CD14-positive monocyte (primary cell): ENCODE results near the gene ZNF774. TPM values are rescaled to one million over a fixed set of nuclear protein-coding genes. Genes with fewer than 3 reads are reported as not detected.

Source experiments
- DNase-seq, 3 donors: peaks; one replicate each; pipeline ENCODE4 v3.0.0-alpha.2; 2011 to 2022
- H2AFZ ChIP-seq: 2 replicates; pipeline ENCODE4 v1.6.0; 2012; ENCODE audit warnings: mild to moderate bottlenecking, low read depth, low read length, inconsistent platforms; ENCODE audit not compliant: insufficient read depth, poor library complexity, severe bottlenecking
- H3K27ac ChIP-seq, 2 donors: 1 replicate in 1 of 2; 2 replicates in 1 of 2; pipeline ENCODE4 v1.5.1; 2012 to 2013; ENCODE audit warnings: low read length in 2 of 2, control low read depth in 1 of 2, inconsistent platforms in 1 of 2, low read depth in 1 of 2, mild to moderate bottlenecking in 1 of 2
- H3K27me3 ChIP-seq, 2 donors: one replicate each; pipeline versions ENCODE4 v1.6.0 to v1.6.1; 2011 to 2013; ENCODE audit warnings: low read length in 2 of 2; ENCODE audit not compliant: control insufficient read depth in 2 of 2, insufficient read depth in 2 of 2
- H3K36me3 ChIP-seq, 2 donors: replicated peaks in 1 of 2; 1 replicate in 1 of 2; 2 replicates in 1 of 2; pipeline versions ENCODE4 v1.5.1 to v1.6.1; 2012 to 2013; ENCODE audit warnings: low read length in 2 of 2, control low read depth in 1 of 2, inconsistent platforms in 1 of 2, mild to moderate bottlenecking in 1 of 2; ENCODE audit not compliant: insufficient read depth in 2 of 2, control insufficient read depth in 1 of 2
- H3K4me1 ChIP-seq, 2 donors: 1 replicate in 1 of 2; 2 replicates in 1 of 2; pipeline versions ENCODE4 v1.5.1 to v1.6.1; 2012 to 2013; ENCODE audit warnings: low read length in 2 of 2, control low read depth in 1 of 2, inconsistent platforms in 1 of 2, mild to moderate bottlenecking in 1 of 2, moderate library complexity in 1 of 2; ENCODE audit not compliant: insufficient read depth in 2 of 2, control insufficient read depth in 1 of 2
- H3K4me2 ChIP-seq: replicated peaks from 2 replicates; pipeline ENCODE3; 2012; ENCODE audit warnings: low read length, moderate library complexity, mild to moderate bottlenecking; ENCODE audit not compliant: poor library complexity, severe bottlenecking; ENCODE audit errors: extremely low read depth
- H3K4me3 ChIP-seq, 3 experiments: fragments of 200-600 bp in 1 of 3; sonication (generic) in 1 of 3; replicated peaks in 1 of 3; 1 replicate in 2 of 3; 2 replicates in 1 of 3; pipeline ENCODE4 v1.5.1; 2011 to 2013; ENCODE audit warnings: low read length in 3 of 3, mild to moderate bottlenecking in 3 of 3, control low read depth in 2 of 3, low read depth in 2 of 3, inconsistent platforms in 1 of 3, moderate library complexity in 1 of 3
- H3K79me2 ChIP-seq: 2 replicates; pipeline ENCODE4 v1.6.0; 2012; ENCODE audit warnings: mild to moderate bottlenecking, control low read depth, inconsistent platforms, low read length, moderate library complexity; ENCODE audit not compliant: insufficient read depth
- H3K9ac ChIP-seq: 2 replicates; pipeline ENCODE4 v1.6.0; 2017; ENCODE audit warnings: low read length, mild to moderate bottlenecking; ENCODE audit not compliant: insufficient read depth, poor library complexity, severe bottlenecking
- H3K9me3 ChIP-seq, 2 donors: replicated peaks in 1 of 2; 1 replicate in 1 of 2; 2 replicates in 1 of 2; pipeline versions ENCODE4 v1.5.1 to v1.6.1; 2012 to 2013; ENCODE audit warnings: low read length in 2 of 2, control low read depth in 1 of 2; ENCODE audit not compliant: control insufficient read depth in 1 of 2, insufficient read depth in 1 of 2
- H4K20me1 ChIP-seq: 2 replicates; pipeline ENCODE4 v1.6.0; 2012; ENCODE audit warnings: mild to moderate bottlenecking, low read length, control low read depth, moderate library complexity; ENCODE audit not compliant: insufficient read depth
- H3K27ac Mint-ChIP-seq, 7 donors: one replicate each; pipeline ENCODE4 v1.8.0; 2020; ENCODE audit warnings: mild to moderate bottlenecking in 7 of 7, mixed read lengths in 7 of 7, moderate library complexity in 6 of 7, inconsistent platforms in 2 of 7
- H3K27me3 Mint-ChIP-seq, 3 donors: one replicate each; pipeline ENCODE4 v1.8.0; 2021 to 2022; ENCODE audit warnings: low read depth in 3 of 3, mild to moderate bottlenecking in 3 of 3, mixed read lengths in 3 of 3, moderate library complexity in 3 of 3, inconsistent platforms in 1 of 3
- H3K36me3 Mint-ChIP-seq, 2 donors: one replicate each; pipeline ENCODE4 v1.8.0; 2020; ENCODE audit warnings: mixed read lengths in 2 of 2, inconsistent platforms in 1 of 2, mild to moderate bottlenecking in 1 of 2
- H3K4me1 Mint-ChIP-seq: one replicate; pipeline ENCODE4 v1.8.0; 2020; ENCODE audit warnings: mild to moderate bottlenecking, mixed read lengths
- H3K4me3 Mint-ChIP-seq, 2 donors: one replicate each; pipeline ENCODE4 v1.8.0; 2020; ENCODE audit warnings: mild to moderate bottlenecking in 2 of 2, mixed read lengths in 2 of 2, moderate library complexity in 1 of 2
- H3K9me3 Mint-ChIP-seq, 7 donors: one replicate each; pipeline ENCODE4 v1.8.0; 2020 to 2022; ENCODE audit warnings: mixed read lengths in 7 of 7, mild to moderate bottlenecking in 6 of 7, moderate library complexity in 6 of 7, inconsistent platforms in 2 of 7
- WGBS: methylation state at CpG from one replicate; pipeline ENCODE4 v1.1.5; 2013; ENCODE audit warnings: missing lambda C conversion rate; ENCODE audit not compliant: insufficient coverage; 5-methylcytosine and 5-hydroxymethylcytosine counted together
- intact Hi-C, 2 donors: fragments of 100-400 bp; cut with micrococcal nuclease; formaldehyde crosslinking; loops; one replicate each; pipeline versions ENCODE4 v1.15.0 to v1.15.1; 2023
- polyA plus RNA-seq, 3 donors: library from polyadenylated mRNA; depleted of rRNA in 1 of 3; unstranded in 2 of 3; stranded (reverse) in 1 of 3; fragments of 300-500 nt in 2 of 3; fragments of >200 nt in 1 of 3; fragmentation: Illumina TruSeq in 2 of 3; gene quantifications; 1 replicate in 2 of 3; 2 replicates in 1 of 3; pipeline ENCODE4 v1.2.3, GENCODE V29; 2012 to 2021
- TF ChIP-seq, protein P1 (sequence below): fragments of 200-600 bp; IDR thresholded peaks from one replicate; pipeline ENCODE4 v1.8.0; 2022; ENCODE audit warnings: antibody characterized with exemption, mild to moderate bottlenecking

The ZNF774 gene
- polyA plus RNA-seq, 3 donors, result 0.12 to 0.23 TPM; not detected in 1

GRCh38 chr15:90393040-90393439 lies 41.0 kb downstream of the ZNF774 start:
- H3K9ac ChIP-seq, result no peak overlapping the region
- no peak overlapping the region for H3K4me3 Mint-ChIP-seq
- no peaks in the 10 kb centered on the region for H3K9me3 Mint-ChIP-seq
- TF ChIP-seq, protein P1, sequence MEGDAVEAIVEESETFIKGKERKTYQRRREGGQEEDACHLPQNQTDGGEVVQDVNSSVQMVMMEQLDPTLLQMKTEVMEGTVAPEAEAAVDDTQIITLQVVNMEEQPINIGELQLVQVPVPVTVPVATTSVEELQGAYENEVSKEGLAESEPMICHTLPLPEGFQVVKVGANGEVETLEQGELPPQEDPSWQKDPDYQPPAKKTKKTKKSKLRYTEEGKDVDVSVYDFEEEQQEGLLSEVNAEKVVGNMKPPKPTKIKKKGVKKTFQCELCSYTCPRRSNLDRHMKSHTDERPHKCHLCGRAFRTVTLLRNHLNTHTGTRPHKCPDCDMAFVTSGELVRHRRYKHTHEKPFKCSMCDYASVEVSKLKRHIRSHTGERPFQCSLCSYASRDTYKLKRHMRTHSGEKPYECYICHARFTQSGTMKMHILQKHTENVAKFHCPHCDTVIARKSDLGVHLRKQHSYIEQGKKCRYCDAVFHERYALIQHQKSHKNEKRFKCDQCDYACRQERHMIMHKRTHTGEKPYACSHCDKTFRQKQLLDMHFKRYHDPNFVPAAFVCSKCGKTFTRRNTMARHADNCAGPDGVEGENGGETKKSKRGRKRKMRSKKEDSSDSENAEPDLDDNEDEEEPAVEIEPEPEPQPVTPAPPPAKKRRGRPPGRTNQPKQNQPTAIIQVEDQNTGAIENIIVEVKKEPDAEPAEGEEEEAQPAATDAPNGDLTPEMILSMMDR, result no peak
- peaks cover 57 to 86% of the 10 kb centered on the region in 2 donors for H3K36me3 Mint-ChIP-seq
- peaks cover 54 to 78% of the 10 kb centered on the region in 2 donors for H3K4me1 ChIP-seq
- H3K4me1 Mint-ChIP-seq, result peaks cover 71% of the 10 kb centered on the region
- no peaks in the 10 kb centered on the region for H3K9me3 ChIP-seq
- peak overlapping the region in 1 of 2 donors; percentile 36 for H3K27ac ChIP-seq
- WGBS, result no CpG with 5 or more reads among the region's 1 CpG
- H3K36me3 ChIP-seq, result peaks cover 25 to 61% of the 10 kb centered on the region in 2 donors
- peak overlapping the region; percentile 15 for H3K4me2 ChIP-seq
- intact Hi-C loops, result loop anchor here in 1 of 2 donors (5.0 kb wide), 1 partner anchor 39 kb away; no protein-coding TSS in a partner anchor
- DNase-seq, result no peak
- peak overlapping the region in 6 of 7 donors; percentile 47 to 92 (median 75) for H3K27ac Mint-ChIP-seq
- H3K79me2 ChIP-seq, result peaks cover 97% of the 10 kb centered on the region
- H3K27me3 ChIP-seq, result no peaks in the 10 kb centered on the region
- H3K27me3 Mint-ChIP-seq, result peaks cover 0 to 4% (median 0%) of the 10 kb centered on the region in 3 donors
- peaks cover 90% of the 10 kb centered on the region for H4K20me1 ChIP-seq
- no peak overlapping the region for H2AFZ ChIP-seq
- H3K4me3 ChIP-seq, result no peak overlapping the region

GRCh38 chr15:90394074-90394473 lies 42.0 kb downstream of the ZNF774 start:
- DNase-seq, result no peak
- Histone ChIP-seq H2AFZ (no peak overlapping the region), H3K9ac (no peak overlapping the region)

More at GRCh38 chr15:90394074-90394473, 42.0 kb downstream of the ZNF774 start:
- Mint-ChIP-seq H3K9me3 (no peaks in the 10 kb centered on the region), H3K4me3 (no peak overlapping the region), H3K27me3 (peaks cover 0 to 4% (median 0%) of the 10 kb centered on the region in 3 donors), H3K36me3 (peaks cover 55 to 85% of the 10 kb centered on the region in 2 donors), H3K27ac (peak overlapping the region; percentile 47 to 92 (median 85)), H3K4me1 (peaks cover 73% of the 10 kb centered on the region)
- intact Hi-C loops, result loop anchor here in 1 of 2 donors (5.0 kb wide), 1 partner anchor 38 kb away; no protein-coding TSS in a partner anchor
- Histone ChIP-seq H3K4me1 (peaks cover 59 to 86% of the 10 kb centered on the region in 2 donors), H3K9me3 (no peaks in the 10 kb centered on the region), H3K27me3 (no peaks in the 10 kb centered on the region), H3K4me2 (no peak overlapping the region), H3K36me3 (peaks cover 25 to 61% of the 10 kb centered on the region in 2 donors), H4K20me1 (peaks cover 97% of the 10 kb centered on the region), H3K27ac (peak overlapping the region in 1 of 2 donors; percentile 63), H3K4me3 (no peak overlapping the region), H3K79me2 (peaks cover 100% of the 10 kb centered on the region)
- TF ChIP-seq, protein P1, result no peak
- 100% methylated on average over 1 of the region's 1 CpG for WGBS
